HG02870 (cell line): ENCODE measurements around the gene PRKAG2.

Experiments
- ATAC-seq: cut with Tn5 transposase; IDR thresholded peaks from one replicate; pipeline ENCODE4 v1.9.1; 2021; ENCODE audit warnings: mild to moderate bottlenecking, moderate library complexity; ENCODE audit not compliant: unreplicated experiment

PRKAG2 gene

GRCh38 chr7:151683615-151684407, 193.1 kb downstream of the PRKAG2 start:
- ATAC-seq, result no peak

GRCh38 chr7:151682831-151683614, 193.9 kb downstream of the PRKAG2 start:
- ATAC-seq, result no peak

GRCh38 chr7:151681726-151682125, 195.2 kb downstream of the PRKAG2 start:
- no peak for ATAC-seq

- ATAC-seq, result no peak
These were observed 196.1 kb downstream of the PRKAG2 start for GRCh38 chr7:151680810-151681209.

- ATAC-seq, result no peak
These were observed 196.9 kb downstream of the PRKAG2 start for GRCh38 chr7:151679881-151680612.

GRCh38 chr7:151679071-151679708, 197.7 kb downstream of the PRKAG2 start:
- ATAC-seq, result no peak

GRCh38 chr7:151678227-151678604, 198.7 kb downstream of the PRKAG2 start:
- ATAC-seq, result no peak

GRCh38 chr7:151677581-151678226, 199.2 kb downstream of the PRKAG2 start:
- ATAC-seq, result no peak

GRCh38 chr7:151676759-151677158, 200.2 kb downstream of the PRKAG2 start:
- ATAC-seq, result no peak

- ATAC-seq, result no peak
These were observed 201.6 kb downstream of the PRKAG2 start for GRCh38 chr7:151675196-151675920.

GRCh38 chr7:151674161-151674920, 202.6 kb downstream of the PRKAG2 start:
- ATAC-seq, result no peak

- ATAC-seq, result no peak
These were observed 203.7 kb downstream of the PRKAG2 start for GRCh38 chr7:151673216-151673615.

- ATAC-seq, result no peak
These were observed 204.2 kb downstream of the PRKAG2 start for GRCh38 chr7:151672716-151673115.

- ATAC-seq, result no peak
These were observed 205.4 kb downstream of the PRKAG2 start for GRCh38 chr7:151671514-151671913.

- no peak for ATAC-seq
These were observed 207.2 kb downstream of the PRKAG2 start for GRCh38 chr7:151669762-151670161.

GRCh38 chr7:151666886-151667285, 210.0 kb downstream of the PRKAG2 start:
- no peak for ATAC-seq

GRCh38 chr7:151665368-151665767, 211.5 kb downstream of the PRKAG2 start:
- ATAC-seq, result no peak

- no peak for ATAC-seq
These were observed 212.6 kb downstream of the PRKAG2 start for GRCh38 chr7:151664268-151664667.
